ENCODE data around the gene BSND. TPM values are rescaled to one million over a fixed set of nuclear protein-coding genes. Genes with fewer than 3 reads are reported as not detected.
A peak's percentile ranks its signal among the peaks of the same experiment; 100 is the strongest.
"Not testable (repeated sequence)": the region's sequence is repeated elsewhere in the genome, so short reads cannot be mapped to it uniquely, and the experiment has no call there.

The BSND gene
- polyA plus RNA-seq, 1 donor from 2014 or later, result not detected

DNA sequence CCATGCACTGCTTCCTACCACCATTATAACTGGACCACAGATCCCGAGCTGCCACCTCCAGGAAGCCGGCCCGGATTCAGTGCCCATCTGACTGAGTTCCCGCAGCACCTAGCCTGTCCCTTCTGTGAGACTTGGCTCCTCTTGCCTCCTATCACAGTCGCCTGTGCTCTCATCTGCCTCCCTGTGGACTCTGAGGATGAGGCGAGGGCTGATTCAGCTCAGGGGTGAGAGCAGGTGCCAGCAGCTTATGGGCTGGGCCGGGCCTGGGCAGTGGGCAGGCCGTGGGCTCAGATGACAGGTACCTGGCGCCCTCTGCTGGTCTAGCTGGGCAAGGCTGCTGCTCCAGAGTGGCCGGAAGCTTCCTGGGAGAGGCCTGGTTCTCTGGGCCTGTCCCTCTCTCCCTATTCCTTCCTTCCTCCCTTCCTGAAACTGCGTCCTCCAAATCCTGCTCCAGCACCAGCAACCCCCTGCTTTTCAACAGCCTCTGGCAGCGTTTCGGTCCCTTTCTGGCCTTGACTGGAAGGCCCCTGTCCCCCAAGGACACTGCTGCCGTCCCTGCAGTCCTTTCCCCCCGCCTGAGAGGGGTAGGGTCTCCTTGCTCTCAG, 23.3 kb downstream of the BSND start:
- H3K9me2 ChIP-seq (ENCODE audit: insufficient read depth, low read length), result no peaks in the 10 kb centered on the region
- no peaks in the 10 kb centered on the region for H3K27me3 ChIP-seq (ENCODE audit: insufficient read depth, low read depth, low read length)
- H3K36me3 ChIP-seq (ENCODE audit: insufficient read depth, low read length), result no peaks in the 10 kb centered on the region
- no peak overlapping the region for H3K4me3 ChIP-seq (ENCODE audit: low read length)
- no peak overlapping the region for H2AFZ ChIP-seq (ENCODE audit: low read depth, low read length)
- no peaks in the 10 kb centered on the region for H3K79me2 ChIP-seq (replicated peaks; ENCODE audit: insufficient read depth, low read length)
- H4K20me1 ChIP-seq (ENCODE audit: insufficient read depth), result no peaks in the 10 kb centered on the region
- no peak overlapping the region for H3K9ac ChIP-seq (ENCODE audit: low read length)
- H3K27ac ChIP-seq (ENCODE audit: low read length), result no peak overlapping the region
- peak; percentile 85 for TF ChIP-seq RAD21 (conservative IDR thresholded peaks at IDR 0.05)
- peak; percentile 89 for TF ChIP-seq SMC3 (conservative IDR thresholded peaks at IDR 0.05; ENCODE audit: poor library complexity)
- TF ChIP-seq, protein P1, sequence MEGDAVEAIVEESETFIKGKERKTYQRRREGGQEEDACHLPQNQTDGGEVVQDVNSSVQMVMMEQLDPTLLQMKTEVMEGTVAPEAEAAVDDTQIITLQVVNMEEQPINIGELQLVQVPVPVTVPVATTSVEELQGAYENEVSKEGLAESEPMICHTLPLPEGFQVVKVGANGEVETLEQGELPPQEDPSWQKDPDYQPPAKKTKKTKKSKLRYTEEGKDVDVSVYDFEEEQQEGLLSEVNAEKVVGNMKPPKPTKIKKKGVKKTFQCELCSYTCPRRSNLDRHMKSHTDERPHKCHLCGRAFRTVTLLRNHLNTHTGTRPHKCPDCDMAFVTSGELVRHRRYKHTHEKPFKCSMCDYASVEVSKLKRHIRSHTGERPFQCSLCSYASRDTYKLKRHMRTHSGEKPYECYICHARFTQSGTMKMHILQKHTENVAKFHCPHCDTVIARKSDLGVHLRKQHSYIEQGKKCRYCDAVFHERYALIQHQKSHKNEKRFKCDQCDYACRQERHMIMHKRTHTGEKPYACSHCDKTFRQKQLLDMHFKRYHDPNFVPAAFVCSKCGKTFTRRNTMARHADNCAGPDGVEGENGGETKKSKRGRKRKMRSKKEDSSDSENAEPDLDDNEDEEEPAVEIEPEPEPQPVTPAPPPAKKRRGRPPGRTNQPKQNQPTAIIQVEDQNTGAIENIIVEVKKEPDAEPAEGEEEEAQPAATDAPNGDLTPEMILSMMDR (IDR thresholded peaks at IDR 0.05; ENCODE audit: poor library complexity, severe bottlenecking), result peak; percentile 89
- TF ChIP-seq EZH2 (IDR thresholded peaks at IDR 0.05; ENCODE audit: borderline replicate concordance, insufficient read depth, low read length, poor library complexity, severe bottlenecking), result no peak
- H3F3A ChIP-seq (ENCODE audit: insufficient read depth, low read length, poor library complexity, severe bottlenecking), result no peaks in the 10 kb centered on the region
- no peaks in the 10 kb centered on the region for H3K9me3 ChIP-seq (ENCODE audit: low read length)
- H3K4me2 ChIP-seq (ENCODE audit: low read length), result no peak overlapping the region

DNA sequence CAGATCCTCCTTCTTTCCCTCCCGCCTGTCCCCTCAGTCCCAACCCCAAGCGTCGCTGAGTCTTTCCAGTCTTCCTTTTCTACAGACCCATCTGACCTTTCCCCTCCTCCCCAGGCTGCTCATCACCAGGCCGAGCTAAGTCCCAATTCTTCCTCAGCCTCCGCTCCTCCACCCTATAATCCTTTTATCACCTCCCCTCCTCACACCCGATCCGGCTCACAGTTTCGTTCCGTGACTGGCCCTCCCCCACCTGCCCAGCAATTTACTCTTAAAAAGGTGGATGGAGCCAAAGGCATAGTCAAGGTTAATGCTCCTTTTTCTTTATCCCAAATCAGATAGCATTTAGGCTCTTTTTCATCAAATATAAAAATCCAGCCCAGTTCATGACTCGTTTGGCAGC, 25.4 kb downstream of the BSND start:
- not testable (repeated sequence) for H3K9me3 ChIP-seq (ENCODE audit: low read length); H2AFZ ChIP-seq (ENCODE audit: low read depth, low read length); H3K9ac ChIP-seq (ENCODE audit: low read length)

DNA sequence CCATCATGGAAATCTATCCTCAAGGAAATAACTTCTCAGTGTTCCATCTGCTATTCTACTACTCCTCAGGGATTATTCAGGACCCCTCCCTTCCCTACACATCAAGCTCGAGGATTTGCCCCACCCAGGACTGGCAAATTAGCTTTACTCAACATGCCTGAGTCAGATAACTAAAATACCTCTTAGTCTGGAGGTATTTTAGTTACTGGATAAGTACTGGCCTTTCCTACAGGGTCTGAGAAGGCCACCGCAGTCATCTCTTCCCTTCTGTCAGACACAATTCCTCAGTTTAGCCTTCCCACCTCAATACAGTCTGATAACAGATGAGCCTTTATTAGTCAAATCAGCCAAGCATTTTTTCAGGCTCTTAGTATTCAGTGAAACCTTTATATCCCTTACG, 27.9 kb downstream of the BSND start:
- H3K36me3 ChIP-seq (ENCODE audit: insufficient read depth, low read length), result not testable (repeated sequence)

More for the DNA sequence above, 25.4 kb downstream of the BSND start:
- H3K4me3 ChIP-seq (ENCODE audit: low read length); H3K27me3 ChIP-seq (ENCODE audit: insufficient read depth, low read depth, low read length); H3K36me3 ChIP-seq (ENCODE audit: insufficient read depth, low read length); H3K79me2 ChIP-seq (replicated peaks; ENCODE audit: insufficient read depth, low read length); H3K4me2 ChIP-seq (ENCODE audit: low read length); H3K27ac ChIP-seq (ENCODE audit: low read length); H3F3A ChIP-seq (ENCODE audit: insufficient read depth, low read length, poor library complexity, severe bottlenecking); H4K20me1 ChIP-seq (ENCODE audit: insufficient read depth); H3K9me2 ChIP-seq (ENCODE audit: insufficient read depth, low read length): not testable (repeated sequence)

DNA sequence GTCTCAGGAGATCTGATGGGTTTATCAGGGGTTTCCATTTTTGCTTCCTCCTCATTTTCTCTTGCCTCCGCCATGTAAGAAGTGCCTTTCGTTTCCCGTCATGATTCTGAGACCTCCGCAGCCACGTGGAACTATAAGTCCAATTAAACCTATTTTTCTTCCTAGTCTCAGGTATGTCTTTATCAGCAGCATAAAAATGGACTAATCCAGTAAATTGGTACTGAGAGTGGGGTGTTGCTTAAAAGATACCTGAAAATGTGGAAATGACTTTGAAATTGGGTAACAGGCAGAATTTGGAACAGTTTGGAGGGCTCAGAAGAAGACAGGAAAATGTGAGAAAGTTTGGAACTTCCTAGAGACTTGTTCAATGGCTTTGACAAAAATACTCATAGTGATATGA, 32.4 kb downstream of the BSND start:
- H3K9me2 ChIP-seq (ENCODE audit: insufficient read depth, low read length); H3K36me3 ChIP-seq (ENCODE audit: insufficient read depth, low read length); H3K9ac ChIP-seq (ENCODE audit: low read length); H3K27ac ChIP-seq (ENCODE audit: low read length); H3K27me3 ChIP-seq (ENCODE audit: insufficient read depth, low read depth, low read length); H3K4me3 ChIP-seq (ENCODE audit: low read length); H4K20me1 ChIP-seq (ENCODE audit: insufficient read depth); H2AFZ ChIP-seq (ENCODE audit: low read depth, low read length); H3K4me2 ChIP-seq (ENCODE audit: low read length); H3K9me3 ChIP-seq (ENCODE audit: low read length); H3K79me2 ChIP-seq (replicated peaks; ENCODE audit: insufficient read depth, low read length); H3F3A ChIP-seq (ENCODE audit: insufficient read depth, low read length, poor library complexity, severe bottlenecking): not testable (repeated sequence)

More for the DNA sequence above, 27.9 kb downstream of the BSND start:
- not testable (repeated sequence) for H3K27me3 ChIP-seq (ENCODE audit: insufficient read depth, low read depth, low read length); H2AFZ ChIP-seq (ENCODE audit: low read depth, low read length); H3K4me2 ChIP-seq (ENCODE audit: low read length); H4K20me1 ChIP-seq (ENCODE audit: insufficient read depth); H3K9ac ChIP-seq (ENCODE audit: low read length); H3K9me3 ChIP-seq (ENCODE audit: low read length); H3K27ac ChIP-seq (ENCODE audit: low read length); H3K4me3 ChIP-seq (ENCODE audit: low read length); H3K9me2 ChIP-seq (ENCODE audit: insufficient read depth, low read length); H3K79me2 ChIP-seq (replicated peaks; ENCODE audit: insufficient read depth, low read length); H3F3A ChIP-seq (ENCODE audit: insufficient read depth, low read length, poor library complexity, severe bottlenecking)

Measured in neural cell (in vitro differentiated cells).